GM06990 (cell line): ENCODE measurements around the gene HAGHL.
"Not testable (repeated sequence)": the region's sequence is repeated elsewhere in the genome, so short reads cannot be mapped to it uniquely, and the experiment has no call there.

Experiments
- DNase-seq: peaks from one replicate; pipeline ENCODE4 v3.0.0-alpha.2; 2011; ENCODE audit not compliant: insufficient read length; ENCODE audit errors: extremely low read depth
- H3K27me3 ChIP-seq: replicated peaks from 2 replicates; pipeline ENCODE4 v1.6.0; 2011; ENCODE audit warnings: low read length; ENCODE audit not compliant: control insufficient read depth, insufficient read depth
- H3K36me3 ChIP-seq: 2 replicates; pipeline ENCODE4 v1.5.1; 2011; ENCODE audit warnings: low read length; ENCODE audit not compliant: control insufficient read depth, insufficient read depth
- H3K4me3 ChIP-seq: replicated peaks from 2 replicates; pipeline ENCODE4 v1.5.1; 2011; ENCODE audit warnings: low read depth, mild to moderate bottlenecking, control low read depth, low read length
- CTCF ChIP-seq: IDR thresholded peaks from 2 replicates; pipeline ENCODE4 v1.5.1; 2011; ENCODE audit warnings: low read length, control low read depth, mild to moderate bottlenecking, inconsistent platforms; ENCODE audit not compliant: insufficient read depth, poor library complexity, severe bottlenecking

The HAGHL gene

GRCh38 chr16:740459-740763 lies 13.5 kb downstream of the HAGHL start:
- Histone ChIP-seq H3K36me3 (peaks cover 2% of the 10 kb centered on the region; the same call in 1 of the 2 replicates), H3K4me3 (peak overlapping the region; percentile 94), H3K27me3 (no peaks in the 10 kb centered on the region)
- no peak for DNase-seq
- TF ChIP-seq CTCF, result no peak

- Histone ChIP-seq H3K4me3 (peak within 1 kb of the TSS; percentile 94), H3K36me3 (peaks cover 2% of the 10 kb centered on the region; the same call in 1 of the 2 replicates), H3K27me3 (no peaks in the 10 kb centered on the region)
- peak; percentile 62 for TF ChIP-seq CTCF
- peak; percentile 94 for DNase-seq
Measured at GRCh38 chr16:740764-741505, 14.0 kb downstream of the HAGHL start, which contains the start of gene CIAO3. Gene CIAO3 (minus strand): TSS chr16:740997. CDS start chr16:740985, 12 bp downstream.

GRCh38 chr16:741986-742629 lies 15.2 kb downstream of the HAGHL start:
- DNase-seq, result peak; percentile 6
- no peak for TF ChIP-seq CTCF
- no peaks in the 10 kb centered on the region; the same call in 1 of the 2 replicates for H3K36me3 ChIP-seq
- H3K4me3 ChIP-seq, result no peak overlapping the region
- H3K27me3 ChIP-seq, result no peaks in the 10 kb centered on the region

- not testable (repeated sequence) for H3K4me3 ChIP-seq, DNase-seq, H3K27me3 ChIP-seq, H3K36me3 ChIP-seq
Measured at GRCh38 chr16:742894-743293, 16.0 kb downstream of the HAGHL start.

- no peaks in the 10 kb centered on the region for H3K27me3 ChIP-seq
- H3K36me3 ChIP-seq, result no peaks in the 10 kb centered on the region
- TF ChIP-seq CTCF, result no peak
- no peak overlapping the region for H3K4me3 ChIP-seq
- peak; percentile 6 for DNase-seq
Measured at GRCh38 chr16:743794-744500, 17.0 kb downstream of the HAGHL start.

GRCh38 chr16:745739-746138 lies 18.8 kb downstream of the HAGHL start:
- peak; percentile 58 for TF ChIP-seq CTCF
- Histone ChIP-seq H3K4me3 (no peak overlapping the region), H3K36me3 (no peaks in the 10 kb centered on the region), H3K27me3 (no peaks in the 10 kb centered on the region)
- peak; percentile 35 for DNase-seq
